ENCODE results near the gene PPP1R14C.

- TF ChIP-seq TAF1 (IDR thresholded peaks at IDR 0.05; ENCODE audit: borderline replicate concordance, insufficient read depth, low read length) (no peak), REST (IDR thresholded peaks at IDR 0.05; ENCODE audit: insufficient read depth in 1 of 2, low read depth in 2 of 2, low read length in 2 of 2) (no peak)
Observed at GRCh38 chr6:150245148-150245935, 102.5 kb downstream of the PPP1R14C start.
